Small intestine (tissue), 7 donors: ENCODE data around the gene SERPINB11. TPM values are rescaled to one million over a fixed set of nuclear protein-coding genes. Genes with fewer than 3 reads are reported as not detected.

Experiments
- DNase-seq, 2 donors: peaks; one replicate each; pipeline versions ENCODE4 v3.0.0 to v3.0.0-alpha.2; 2013
- FAIRE-seq: peaks from 2 replicates; lab custom pipeline; 2012; peaks lifted over from hg19 to GRCh38; lab: Jason Lieb, UNC
- H3K27ac ChIP-seq, 3 donors: one replicate each; pipeline ENCODE4 v1.5.1; 2013; ENCODE audit warnings: low read length in 2 of 3, mild to moderate bottlenecking in 2 of 3, control low read depth in 1 of 3, inconsistent platforms in 1 of 3, low read depth in 1 of 3, moderate library complexity in 1 of 3
- H3K27me3 ChIP-seq, 3 donors: one replicate each; pipeline ENCODE4 v1.6.1; 2013; ENCODE audit warnings: low read length in 3 of 3, inconsistent platforms in 1 of 3; ENCODE audit not compliant: control insufficient read depth in 3 of 3, insufficient read depth in 3 of 3
- H3K36me3 ChIP-seq, 3 donors: one replicate each; pipeline ENCODE4 v1.6.1; 2013; ENCODE audit warnings: low read length in 3 of 3, inconsistent platforms in 1 of 3, low read depth in 1 of 3, mild to moderate bottlenecking in 1 of 3, moderate library complexity in 1 of 3; ENCODE audit not compliant: control insufficient read depth in 3 of 3, insufficient read depth in 2 of 3
- H3K4me1 ChIP-seq, 3 donors: one replicate each; pipeline ENCODE4 v1.6.1; 2013; ENCODE audit warnings: low read length in 2 of 3, inconsistent platforms in 1 of 3, low read depth in 1 of 3, mild to moderate bottlenecking in 1 of 3, moderate library complexity in 1 of 3; ENCODE audit not compliant: control insufficient read depth in 3 of 3, insufficient read depth in 2 of 3
- H3K4me3 ChIP-seq, 3 donors: one replicate each; pipeline ENCODE4 v1.5.1; 2013; ENCODE audit warnings: low read length in 3 of 3, control low read depth in 1 of 3, inconsistent platforms in 1 of 3, low read depth in 1 of 3, mild to moderate bottlenecking in 1 of 3, moderate library complexity in 1 of 3
- H3K9me3 ChIP-seq, 2 donors: one replicate each; pipeline ENCODE4 v1.6.1; 2013; ENCODE audit warnings: low read depth in 1 of 2, low read length in 1 of 2; ENCODE audit not compliant: control insufficient read depth in 2 of 2, insufficient read depth in 1 of 2
- WGBS, 3 donors: extraction: QIAGEN DNeasy Blood & Tissue Kit; methylation state at CpG; one replicate each; pipeline ENCODE4 v1.1.7; 2013; 5-methylcytosine and 5-hydroxymethylcytosine counted together
- polyA plus RNA-seq, 4 donors: library from polyadenylated mRNA; stranded (reverse) in 3 of 4; unstranded in 1 of 4; fragments of 200-250 nt in 3 of 4; fragments of 120-200 nt in 1 of 4; gene quantifications; one replicate each; pipeline versions ENCODE4 v1.2.1 to v1.2.3, GENCODE V29; 2013
- donor health status: healthy with polysubstance abuse.
- donor health status: control.
- donor health status: control.
- donor health status: Bipolar disorder and iron deficiency.
- donor health status: healthy.

SERPINB11 gene
- polyA plus RNA-seq, 4 donors = not detected

DNA sequence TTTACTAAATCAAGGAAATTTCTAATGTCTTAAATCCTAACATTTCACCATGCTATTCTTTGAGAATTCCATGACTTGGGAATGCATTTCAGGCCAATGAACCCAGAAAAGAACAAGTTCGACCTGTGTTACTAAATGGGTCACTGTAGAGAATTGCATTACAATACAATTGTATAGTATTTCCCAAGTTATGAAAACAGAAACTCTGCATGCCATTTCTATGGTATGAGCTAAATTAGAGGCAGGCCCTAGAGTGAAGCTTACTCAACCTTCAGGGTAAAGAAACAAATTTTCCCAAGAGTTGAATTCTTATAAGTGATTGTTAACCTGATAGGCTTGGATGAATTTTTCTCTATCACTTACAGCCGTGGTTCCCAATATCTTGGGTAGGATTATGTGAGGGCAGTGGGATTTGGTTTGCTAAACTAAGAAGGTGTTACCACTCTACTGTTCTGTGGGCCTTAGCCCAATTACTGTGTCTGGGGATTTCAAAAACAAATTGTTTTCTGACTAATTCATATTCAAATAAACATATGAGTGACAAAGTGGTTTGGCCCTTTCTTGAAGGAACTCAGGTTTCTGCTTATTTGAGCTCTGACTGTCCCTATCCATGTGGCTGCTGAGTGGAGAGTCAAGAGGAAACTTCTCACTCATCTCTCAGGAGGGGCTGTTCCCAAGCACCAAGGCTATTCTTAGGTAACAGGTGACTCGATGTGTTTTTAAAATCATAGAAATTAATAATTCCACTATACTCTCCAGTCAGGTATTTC, 61.3 kb downstream of the SERPINB11 start:
- FAIRE-seq = no peak
- WGBS, 3 donors = 50 to 87% (median 79%) methylated on average over 3 of the region's 3 CpGs
- no peaks in the 10 kb centered on the region for H3K27me3 ChIP-seq
- no peak overlapping the region for H3K4me3 ChIP-seq
- H3K9me3 ChIP-seq = peaks cover 0 to 8% of the 10 kb centered on the region in 2 donors
- no peaks in the 10 kb centered on the region for H3K4me1 ChIP-seq
- H3K36me3 ChIP-seq = no peaks in the 10 kb centered on the region
- DNase-seq = no peak
- no peak overlapping the region for H3K27ac ChIP-seq

DNA sequence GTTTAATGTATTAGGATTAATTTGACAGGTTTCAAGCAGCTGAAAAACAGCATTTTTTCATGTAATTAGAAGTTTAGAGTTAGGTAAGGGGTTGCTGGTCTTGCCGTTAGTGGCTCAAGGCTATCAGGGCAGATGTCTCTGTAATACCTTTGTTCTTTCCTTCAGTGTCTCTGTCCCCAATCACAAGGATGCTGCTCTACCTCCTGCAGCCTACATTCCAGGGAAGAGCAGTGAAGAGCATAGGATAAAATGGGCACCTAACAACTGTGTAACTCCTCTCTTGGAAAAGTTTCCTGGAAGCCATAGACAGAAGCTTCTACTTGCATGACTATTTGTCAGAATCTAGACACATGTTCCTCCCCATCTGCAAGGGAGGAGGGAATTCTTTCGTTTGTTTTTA, 63.1 kb downstream of the SERPINB11 start:
- WGBS, 3 donors = 56 to 66% (median 62%) methylated on average over 2 of the region's 2 CpGs
- Histone ChIP-seq H3K36me3 (no peaks in the 10 kb centered on the region), H3K27ac (no peak overlapping the region), H3K4me1 (no peaks in the 10 kb centered on the region), H3K27me3 (no peaks in the 10 kb centered on the region), H3K4me3 (no peak overlapping the region), H3K9me3 (peaks cover 0 to 2% of the 10 kb centered on the region in 2 donors)
- DNase-seq (no peak), FAIRE-seq (no peak)

Other genes with a start within 250 kb of the SERPINB11 start
- gene SERPINB5, start 226.0 kb upstream of the SERPINB11 start, polyA plus RNA-seq = 10 to 100 TPM in 2 of 4 donors, 1 to 10 TPM in 1, under 1 TPM in 1; 0.22 to 13.2 (median 6.8) TPM
- gene SERPINB12, start 160.6 kb upstream of the SERPINB11 start, polyA plus RNA-seq = not detected
- gene SERPINB13, start 115.6 kb upstream of the SERPINB11 start, polyA plus RNA-seq = not detected
- not detected for gene SERPINB4, start 58.7 kb upstream of the SERPINB11 start, polyA plus RNA-seq
- gene SERPINB3, start 41.1 kb upstream of the SERPINB11 start, polyA plus RNA-seq = under 1 TPM in 2 of 4 donors, not detected in 2; 0.06 to 0.81 TPM
- gene SERPINB7, start 72.5 kb downstream of the SERPINB11 start, polyA plus RNA-seq = not detected
- under 1 TPM; 0.03 to 0.81 (median 0.38) TPM for gene SERPINB2, start 184.7 kb downstream of the SERPINB11 start, polyA plus RNA-seq
- gene SERPINB10, start 205.0 kb downstream of the SERPINB11 start, polyA plus RNA-seq = under 1 TPM in 1 of 4 donors, not detected in 3; 0.07 TPM
- under 1 TPM in 2 of 4 donors, not detected in 2; 0.10 to 0.48 TPM for gene HMSD, start 246.3 kb downstream of the SERPINB11 start, polyA plus RNA-seq